Activated T-cell treated with anti-CD3 and anti-CD28 coated beads for 24 hours (primary cell): ENCODE results near the gene TMC3.

Experiments
- DNase-seq: peaks from one replicate; pipeline ENCODE4 v3.0.0-alpha.2; 2020; ENCODE audit warnings: low read depth

TMC3 gene

DNA sequence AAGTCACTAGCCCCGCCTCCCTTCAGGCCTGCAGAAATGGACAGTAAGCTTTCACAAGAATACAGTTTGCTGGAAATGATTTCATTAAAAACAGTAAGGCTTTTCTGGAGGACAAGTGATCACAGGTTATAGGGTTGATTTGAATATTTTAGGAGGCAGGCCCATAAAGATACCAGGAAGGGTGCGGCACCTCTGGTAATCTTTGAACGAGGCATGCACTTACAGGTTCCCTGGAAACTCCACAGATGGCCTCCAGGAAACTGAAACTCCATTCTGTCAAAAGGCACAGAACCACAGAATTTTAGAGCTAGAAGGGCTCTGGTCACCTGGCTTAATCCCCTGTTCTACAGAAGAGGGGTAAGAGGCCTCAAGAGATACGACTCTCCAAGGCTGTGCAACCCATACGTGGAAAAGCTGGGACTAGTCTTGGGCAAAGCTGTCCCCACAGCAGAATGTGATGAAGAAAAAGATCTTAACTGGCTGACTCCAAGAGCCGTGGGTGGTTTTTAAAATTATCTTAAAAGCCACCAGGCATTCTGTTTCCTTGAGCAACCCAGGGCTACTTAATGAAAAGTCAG lies 51.2 kb downstream of the TMC3 start:
- no peak for DNase-seq

DNA sequence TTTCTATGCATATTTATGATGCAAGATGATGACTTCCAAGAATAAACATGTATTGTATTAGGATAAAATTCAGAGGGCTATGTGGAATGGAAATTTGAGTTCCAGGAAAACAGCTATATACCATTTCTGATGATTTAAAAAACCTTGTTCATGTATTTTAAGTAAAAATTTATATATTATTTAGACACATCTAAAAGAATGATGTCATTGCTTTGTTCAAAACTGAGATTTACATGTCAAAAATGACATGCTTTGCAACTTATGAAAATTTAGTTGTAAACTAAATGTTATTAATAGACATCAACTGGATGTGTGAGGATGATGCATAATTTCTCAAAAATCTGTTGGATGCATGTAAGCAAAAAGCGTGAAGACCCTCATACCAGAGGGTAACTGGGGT lies 52.3 kb downstream of the TMC3 start:
- no peak for DNase-seq

DNA sequence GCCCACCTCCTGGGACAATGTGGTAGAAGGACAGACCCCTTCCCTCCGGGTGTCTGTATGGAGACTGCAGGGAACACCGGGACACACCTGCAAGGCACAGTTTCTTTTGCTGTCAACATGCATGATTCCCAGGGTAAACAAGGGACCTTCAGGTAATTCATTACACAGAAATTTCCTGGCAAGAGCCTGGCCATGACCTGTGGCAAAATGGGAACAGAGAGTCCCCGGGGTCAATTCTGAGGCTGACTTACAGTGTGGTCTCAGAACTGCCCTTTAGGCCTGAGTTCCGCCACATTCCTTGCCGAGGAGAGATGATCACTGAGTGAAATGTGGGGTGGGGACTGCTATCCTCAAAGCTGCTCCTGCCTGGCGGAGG lies 56.4 kb downstream of the TMC3 start:
- DNase-seq, result no peak

DNA sequence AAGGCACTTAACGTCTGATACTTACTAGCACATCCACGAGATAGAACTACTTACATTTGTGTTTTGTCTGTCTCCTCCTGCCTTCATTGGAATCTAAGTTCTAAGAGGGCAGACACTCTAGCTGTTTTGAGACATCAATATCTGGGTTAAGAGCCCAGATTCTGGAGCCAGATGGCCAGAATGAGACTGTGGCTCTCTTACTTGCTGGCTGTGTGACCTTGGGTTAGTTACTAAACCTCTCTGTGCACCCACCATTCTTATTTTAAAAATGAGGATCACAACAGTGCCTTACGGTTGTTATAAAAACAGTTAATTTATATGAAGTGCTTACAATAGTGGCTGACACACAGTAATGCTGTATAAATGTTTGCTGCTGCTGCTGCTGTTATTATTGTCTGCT lies 57.7 kb downstream of the TMC3 start:
- DNase-seq, result no peak

DNA sequence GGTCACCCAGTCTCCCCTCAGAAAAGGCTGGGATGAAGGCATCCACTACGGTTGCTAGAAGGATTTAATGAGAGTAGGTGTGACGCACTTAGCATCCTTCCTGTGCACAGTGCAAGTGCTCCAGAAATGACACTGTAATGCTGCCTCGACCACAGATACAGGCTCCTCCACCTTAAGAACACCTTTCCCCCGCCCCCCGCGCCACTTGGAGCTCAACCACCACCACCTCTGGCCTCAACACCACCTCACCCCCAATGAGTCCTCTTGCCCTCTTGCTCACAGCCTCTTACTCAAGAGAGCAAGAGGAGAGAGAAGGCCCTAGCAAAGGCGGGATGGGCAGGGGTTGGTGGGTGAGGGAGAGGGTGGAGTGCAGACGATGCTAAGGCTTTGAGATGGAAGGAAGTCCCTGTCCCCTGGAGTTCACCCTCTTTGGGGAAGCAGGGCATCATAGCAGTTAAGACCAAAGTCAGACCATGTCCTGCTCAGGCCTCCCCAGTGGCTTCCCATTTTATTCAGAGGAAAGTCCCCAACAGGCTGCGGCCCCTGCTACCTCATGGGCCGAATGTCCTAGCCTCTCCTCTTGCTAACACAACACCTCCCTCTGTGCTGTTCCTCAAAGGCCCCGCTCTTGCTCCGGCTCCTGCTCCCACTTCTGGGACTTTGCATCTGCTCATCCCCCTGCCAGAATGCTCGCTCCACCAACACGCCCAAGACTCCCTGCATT lies 58.4 kb downstream of the TMC3 start:
- DNase-seq, result no peak

DNA sequence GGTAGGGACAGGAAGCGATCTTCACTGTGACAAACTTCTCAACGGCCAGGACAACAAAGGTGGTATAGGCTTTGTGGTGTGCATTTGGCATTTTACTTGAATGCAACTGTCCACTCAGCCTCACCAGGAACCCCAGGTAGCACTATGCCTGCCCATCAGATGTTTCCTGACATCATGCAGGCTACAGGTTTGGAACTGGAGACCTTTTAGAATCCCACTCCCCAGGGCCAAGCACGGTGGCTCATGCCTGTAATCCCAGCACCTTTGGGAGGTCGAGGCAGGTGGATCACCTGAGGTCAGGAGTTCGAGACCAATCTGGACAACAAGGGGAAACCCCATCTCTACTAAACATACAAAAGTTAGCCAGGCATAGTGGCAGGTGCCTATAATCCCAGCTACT lies 59.6 kb downstream of the TMC3 start:
- no peak for DNase-seq

DNA sequence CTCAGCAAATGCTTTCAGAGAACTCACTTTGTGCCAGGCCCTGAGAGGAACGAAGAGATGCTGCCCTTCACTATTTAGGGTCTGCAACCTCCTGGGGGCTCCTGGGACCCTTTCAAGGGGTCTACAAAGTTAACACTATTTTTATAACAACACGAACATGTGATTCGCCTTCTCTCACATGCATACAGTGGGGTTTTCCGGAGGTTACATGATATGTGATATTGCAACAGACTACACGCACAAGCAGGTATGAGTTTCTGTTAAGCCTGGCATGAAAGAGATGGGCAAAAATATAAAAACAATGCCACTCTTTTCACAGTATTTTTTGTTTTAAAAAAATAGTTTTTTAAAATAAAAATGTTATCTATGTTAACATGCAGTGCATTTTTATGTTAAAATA lies 60.3 kb downstream of the TMC3 start:
- DNase-seq, result no peak

DNA sequence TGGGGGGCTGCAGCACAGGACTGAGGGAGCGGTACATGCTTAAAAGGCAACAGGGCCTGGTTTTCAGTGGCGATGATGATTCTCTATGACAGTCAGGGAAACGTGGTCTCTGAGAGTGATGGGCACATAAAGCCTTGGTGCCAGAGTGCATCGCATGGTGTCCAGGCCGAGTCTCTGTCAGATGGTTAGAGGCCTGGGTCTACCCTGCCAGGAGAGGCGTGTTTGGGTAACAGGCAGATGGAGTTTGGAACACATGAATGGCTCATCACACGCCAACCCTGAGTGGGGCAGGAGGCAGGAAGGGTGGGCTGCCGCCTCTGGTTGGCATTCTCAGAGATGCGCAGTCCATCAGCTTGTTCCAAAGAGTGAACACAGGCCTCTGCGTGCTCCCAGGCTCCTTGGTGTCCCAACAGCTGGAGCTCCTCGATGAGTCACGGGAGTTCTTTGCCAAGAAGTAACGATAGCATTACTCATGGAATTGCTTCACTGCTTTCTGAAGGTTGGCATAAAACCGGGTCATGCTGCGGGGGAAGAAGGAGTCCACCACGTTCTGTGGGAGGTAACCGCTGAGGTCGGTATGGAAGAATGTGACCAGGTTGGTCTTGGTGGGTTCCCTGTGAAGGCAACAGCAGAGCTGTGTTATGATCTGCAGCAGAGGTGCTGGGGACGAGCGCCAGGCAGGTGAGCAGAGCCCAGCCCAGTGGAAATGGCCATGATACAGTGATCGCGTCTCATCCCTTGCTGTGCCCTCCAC lies 61.0 kb downstream of the TMC3 start:
- DNase-seq, result no peak

DNA sequence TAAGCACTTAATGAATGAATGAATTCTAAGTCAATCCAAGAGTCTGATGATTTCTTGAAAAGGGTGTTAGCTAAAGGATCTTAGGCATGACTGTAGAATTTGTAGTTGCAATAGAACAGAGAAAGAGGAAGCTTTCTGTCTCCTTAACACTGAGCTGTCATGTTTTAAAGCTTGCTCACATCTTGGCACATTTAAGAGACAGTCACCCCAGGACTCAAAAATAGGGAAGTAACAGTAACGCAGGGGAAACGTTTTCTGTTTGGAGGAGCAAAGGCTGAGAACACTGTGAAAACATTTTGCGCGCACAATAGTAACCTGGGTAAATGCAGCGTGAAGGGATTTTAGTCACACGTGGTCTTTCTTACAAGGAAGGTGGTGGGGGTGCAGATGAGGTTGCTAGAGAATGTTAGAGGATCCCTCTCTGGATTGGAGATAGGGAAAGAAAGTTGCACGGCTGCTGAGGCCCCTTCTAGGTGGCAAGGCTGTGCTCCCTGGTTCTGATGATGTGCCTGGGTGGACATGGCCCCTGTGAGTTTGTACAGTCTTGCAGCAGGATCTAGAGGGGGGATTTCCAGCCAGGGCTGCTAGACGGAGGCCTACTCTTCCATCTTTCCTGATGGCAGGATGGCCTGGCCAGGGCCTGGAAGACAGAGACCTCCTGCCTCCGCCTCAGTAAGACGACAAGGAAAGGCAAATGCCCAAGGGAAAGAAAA lies 62.1 kb downstream of the TMC3 start:
- DNase-seq, result no peak

DNA sequence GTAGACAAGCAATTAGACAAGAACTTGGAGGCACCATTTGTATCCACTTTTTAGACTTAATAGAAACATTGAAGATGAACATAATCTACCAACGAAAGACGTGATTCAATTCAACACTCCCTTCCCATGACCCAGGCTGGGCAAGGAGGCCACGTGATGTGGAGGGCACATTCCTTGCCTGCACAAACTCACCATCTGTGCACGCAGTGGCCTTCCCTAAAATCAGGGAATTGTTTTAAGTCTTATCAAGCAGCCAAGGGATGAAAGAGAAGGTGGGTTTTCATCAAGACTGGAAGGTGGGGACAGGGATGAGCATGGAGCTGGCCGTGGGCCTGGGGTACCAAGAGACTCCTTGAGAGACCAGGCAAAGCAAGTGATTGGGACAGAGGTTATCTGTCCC lies 63.5 kb downstream of the TMC3 start:
- DNase-seq, result no peak

DNA sequence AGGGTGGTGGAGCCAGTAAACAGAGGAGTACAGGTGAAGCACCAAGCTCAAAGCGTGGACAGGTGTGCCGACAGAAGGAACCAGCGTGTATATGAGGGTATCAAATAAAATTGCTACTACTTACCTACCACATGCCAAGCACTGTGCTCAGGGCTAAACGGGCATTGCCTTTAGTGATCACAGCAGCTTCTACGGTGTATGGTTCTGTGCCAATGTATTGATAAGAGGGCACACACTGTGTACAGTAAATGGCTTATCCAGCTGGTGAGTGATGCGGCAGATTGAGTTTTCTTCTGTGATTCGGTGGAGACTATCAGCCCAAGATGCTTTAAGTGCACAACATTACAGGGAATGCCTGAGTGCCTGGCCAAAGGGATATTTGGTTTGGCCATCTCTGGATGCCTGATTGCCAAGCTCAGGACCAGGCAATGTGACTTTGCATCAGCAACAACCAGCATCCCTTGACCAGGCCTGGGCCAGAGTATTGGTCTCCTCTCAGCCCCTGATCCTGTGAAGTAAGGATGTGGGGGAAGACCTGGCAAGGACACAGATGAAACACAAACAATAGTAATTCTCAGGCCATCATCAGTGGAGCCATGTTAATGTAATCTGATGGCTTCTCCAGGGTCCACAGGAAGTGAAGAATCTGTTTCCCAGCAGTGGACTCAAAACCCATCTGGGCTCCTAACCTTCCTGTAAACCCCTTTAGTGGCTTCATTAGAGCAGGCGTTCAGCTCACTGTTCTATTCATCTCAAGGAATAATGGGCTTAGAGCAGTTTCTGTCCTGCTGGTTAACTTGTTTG lies 64.2 kb downstream of the TMC3 start:
- DNase-seq, result no peak

DNA sequence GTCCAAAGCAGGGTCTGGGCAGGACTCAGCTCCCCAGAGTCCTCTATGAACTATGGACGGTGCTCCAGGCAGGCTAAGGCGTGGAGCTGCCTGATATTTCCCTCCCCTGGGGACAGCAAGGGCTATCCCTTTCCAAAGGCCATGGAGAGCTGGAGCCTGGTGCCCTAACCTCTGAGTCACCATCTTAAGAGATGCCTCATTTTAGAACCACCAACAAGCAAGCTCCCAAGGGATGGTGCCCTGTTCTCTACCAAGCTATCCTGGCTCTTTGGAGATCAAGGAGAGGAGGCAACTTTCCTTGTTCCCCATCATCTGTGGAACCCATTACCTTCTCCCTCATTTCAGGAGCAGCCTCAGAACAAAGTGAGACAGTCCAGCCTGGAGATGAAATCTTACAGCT lies 65.8 kb downstream of the TMC3 start:
- DNase-seq, result no peak

DNA sequence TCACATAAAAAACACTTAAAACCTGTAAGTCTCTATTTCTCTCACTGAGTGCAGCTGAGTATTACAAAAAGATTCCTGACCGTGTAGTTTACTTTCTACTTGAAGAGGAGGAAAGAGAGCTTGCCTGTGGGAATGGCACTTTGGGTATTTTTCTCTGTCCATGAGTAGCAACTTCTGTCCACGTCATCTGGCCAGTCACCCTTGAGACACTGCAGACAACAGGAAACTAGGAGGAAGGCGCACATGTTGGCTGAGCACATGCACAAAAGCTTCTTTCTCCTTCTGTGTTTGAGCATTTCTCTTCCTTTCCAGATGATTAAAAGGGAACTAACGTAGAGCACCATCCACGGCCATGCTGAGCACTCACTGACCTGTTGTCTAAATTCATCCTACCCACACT lies 69.8 kb downstream of the TMC3 start:
- no peak for DNase-seq

DNA sequence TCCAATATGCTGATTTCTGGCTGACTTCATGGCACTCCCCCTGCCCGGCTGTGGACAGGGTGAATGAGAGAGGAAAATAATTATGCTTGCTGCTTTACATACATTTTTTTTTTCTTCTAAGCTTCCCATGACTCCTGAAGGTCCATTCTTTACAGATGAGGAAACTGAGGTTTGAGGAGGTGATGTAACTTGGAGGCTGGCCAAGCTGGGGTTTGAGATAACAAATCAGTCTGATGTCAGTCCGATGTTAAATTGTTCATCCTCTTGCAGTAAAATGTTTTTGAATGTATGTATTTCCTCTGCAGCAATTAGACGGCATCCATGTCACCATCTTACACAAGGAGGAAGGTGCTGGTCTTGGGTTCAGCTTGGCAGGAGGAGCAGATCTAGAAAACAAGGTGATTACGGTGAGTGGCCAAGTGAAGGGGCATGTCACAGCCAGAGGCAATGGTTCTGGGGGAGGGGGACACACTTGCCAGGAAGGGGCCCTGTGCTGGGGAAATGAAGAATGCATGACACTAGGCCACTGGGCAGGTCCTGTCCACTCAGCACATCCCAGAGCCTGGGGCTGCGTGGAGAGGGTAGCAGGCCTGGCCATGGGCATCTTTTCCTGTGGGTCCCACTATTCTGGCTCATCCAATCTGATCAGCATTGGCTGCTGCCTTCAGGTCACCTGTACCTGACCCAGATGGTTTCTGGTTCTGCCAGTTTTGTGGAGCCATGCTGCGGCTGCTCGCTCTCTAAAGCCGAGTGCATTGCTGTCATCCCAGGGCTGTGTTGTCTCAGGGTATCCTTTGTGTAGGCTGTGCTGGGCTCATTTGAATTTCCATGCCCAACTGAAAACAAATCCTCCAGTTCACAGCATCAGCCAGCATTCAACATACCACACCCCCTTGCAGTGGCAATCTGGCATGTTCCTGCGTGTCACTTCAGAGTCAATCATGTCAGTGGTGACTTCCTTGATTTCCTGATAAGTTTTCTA lies 70.5 kb downstream of the TMC3 start:
- no peak for DNase-seq

DNA sequence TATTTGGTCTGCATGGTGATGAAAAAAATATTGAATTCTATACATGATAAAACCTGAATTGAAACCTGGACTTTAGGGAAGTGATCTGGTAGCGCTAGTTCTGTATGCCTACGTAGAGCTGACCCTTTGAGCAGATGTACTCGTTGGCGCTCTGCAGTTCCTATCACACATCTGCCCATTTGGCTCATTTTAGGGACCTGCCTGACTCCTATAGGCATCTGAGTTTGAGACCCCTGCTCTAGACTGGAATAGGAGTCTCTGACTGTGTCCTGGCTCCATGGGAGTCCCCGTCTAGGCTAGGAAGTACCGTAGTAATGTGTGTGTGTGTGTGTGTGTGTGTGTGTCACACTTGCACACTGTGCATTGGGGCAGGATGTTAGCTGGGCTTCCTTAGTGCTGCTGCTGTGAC lies 71.3 kb downstream of the TMC3 start:
- DNase-seq, result no peak

DNA sequence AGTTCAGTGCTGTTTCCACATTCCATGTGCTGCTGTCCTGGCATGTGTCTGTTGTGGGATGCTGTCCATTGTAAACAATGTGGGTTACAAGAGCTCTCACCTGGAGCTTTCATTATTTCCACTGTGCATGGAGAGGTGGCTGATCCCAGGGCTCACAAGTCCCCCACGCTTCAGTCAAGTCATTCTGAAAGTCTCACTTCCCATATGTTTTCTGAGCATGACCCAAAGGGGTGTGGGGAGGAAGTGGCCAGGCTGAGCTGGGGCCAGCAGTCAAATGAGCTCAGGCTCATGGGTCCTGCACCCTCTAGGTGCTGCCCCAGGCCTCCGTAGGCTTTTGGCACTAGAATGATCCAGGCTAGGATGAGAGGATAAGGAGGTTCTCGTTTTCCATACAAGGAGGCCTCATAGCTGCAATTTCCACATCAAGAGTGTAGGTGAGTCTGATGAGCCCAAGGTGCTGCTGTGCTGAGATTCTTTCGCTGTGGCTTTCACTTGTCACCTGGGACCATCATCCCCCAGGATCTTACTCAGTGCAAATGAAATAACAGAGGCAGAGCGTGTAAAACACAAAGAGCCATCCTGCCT lies 72.1 kb downstream of the TMC3 start:
- DNase-seq, result no peak

DNA sequence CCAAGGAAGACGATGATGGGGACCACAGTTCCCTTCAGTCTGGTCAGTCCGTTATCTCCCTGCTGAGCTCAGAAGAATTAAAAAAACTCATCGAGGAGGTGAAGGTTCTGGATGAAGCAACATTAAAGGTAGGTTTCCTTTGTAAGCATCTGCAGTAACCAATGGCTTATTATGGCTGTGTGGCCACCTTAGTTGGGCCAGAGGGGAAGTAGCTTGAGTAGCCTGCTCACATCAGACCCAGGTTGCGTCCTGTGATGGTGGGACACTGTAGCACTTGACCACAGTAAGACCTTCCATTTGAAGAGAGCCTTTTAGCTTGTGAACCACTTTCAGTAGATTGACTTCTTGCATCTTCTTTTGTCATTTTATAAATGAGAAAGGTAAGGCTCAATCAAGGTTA lies 72.6 kb downstream of the TMC3 start:
- no peak for DNase-seq

DNA sequence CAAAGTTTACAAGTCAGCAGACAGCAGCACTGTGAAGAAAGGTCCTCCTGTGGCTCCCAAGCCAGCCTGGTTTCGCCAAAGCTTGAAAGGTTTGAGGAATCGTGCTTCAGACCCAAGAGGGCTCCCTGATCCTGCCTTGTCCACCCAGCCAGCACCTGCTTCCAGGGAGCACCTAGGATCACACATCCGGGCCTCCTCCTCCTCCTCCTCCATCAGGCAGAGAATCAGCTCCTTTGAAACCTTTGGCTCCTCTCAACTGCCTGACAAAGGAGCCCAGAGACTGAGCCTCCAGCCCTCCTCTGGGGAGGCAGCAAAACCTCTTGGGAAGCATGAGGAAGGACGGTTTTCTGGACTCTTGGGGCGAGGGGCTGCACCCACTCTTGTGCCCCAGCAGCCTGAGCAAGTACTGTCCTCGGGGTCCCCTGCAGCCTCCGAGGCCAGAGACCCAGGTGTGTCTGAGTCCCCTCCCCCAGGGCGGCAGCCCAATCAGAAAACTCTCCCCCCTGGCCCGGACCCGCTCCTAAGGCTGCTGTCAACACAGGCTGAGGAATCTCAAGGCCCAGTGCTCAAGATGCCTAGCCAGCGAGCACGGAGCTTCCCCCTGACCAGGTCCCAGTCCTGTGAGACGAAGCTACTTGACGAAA lies 74.3 kb downstream of the TMC3 start:
- no peak for DNase-seq

DNA sequence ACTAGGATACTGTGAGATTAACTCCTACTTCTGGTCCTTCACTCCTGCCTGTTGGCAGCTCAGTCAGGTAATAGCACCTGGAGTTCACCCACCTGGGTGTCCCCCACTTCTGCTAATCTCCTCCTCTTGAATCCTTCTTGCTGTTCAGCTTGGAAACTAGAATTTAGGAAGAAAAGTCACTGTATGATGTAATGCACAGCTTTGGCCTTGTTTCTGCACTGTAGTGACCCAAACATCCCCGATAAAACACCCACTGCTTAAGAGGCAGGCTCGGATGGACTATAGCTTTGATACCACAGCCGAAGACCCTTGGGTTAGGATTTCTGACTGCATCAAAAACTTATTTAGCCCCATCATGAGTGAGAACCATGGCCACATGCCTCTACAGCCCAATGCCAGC lies 74.9 kb downstream of the TMC3 start:
- DNase-seq, result no peak

DNA sequence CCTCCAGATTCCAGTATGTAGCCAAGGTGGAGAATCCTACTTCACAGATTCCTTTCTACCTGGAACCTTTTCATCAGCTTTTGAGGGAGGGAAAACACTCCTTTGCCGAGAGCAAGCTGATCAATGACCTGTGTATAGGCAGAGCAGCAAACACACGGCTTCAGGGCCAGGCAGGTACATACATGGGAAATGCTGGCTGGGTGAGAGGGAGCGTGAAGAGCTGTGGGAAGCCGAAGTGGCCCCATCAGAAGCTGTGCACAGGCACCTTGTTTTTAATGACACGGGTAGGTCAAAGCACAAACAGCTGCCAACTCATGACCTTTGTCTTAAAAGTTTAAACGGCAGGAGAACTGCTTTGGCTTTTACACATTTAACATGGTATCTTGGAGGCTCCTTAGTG lies 75.4 kb downstream of the TMC3 start:
- DNase-seq, result no peak
